HG02970 (cell line): ENCODE measurements around the gene H2BK1.
A peak's percentile ranks its signal among the peaks of the same experiment; 100 is the strongest.

Source experiments
- ATAC-seq: cut with Tn5 transposase; IDR thresholded peaks from one replicate; pipeline ENCODE4 v1.9.1; 2021; ENCODE audit warnings: mild to moderate bottlenecking, moderate library complexity, moderate number of reproducible peaks; ENCODE audit not compliant: unreplicated experiment, low FRiP score

The H2BK1 gene

GRCh38 chr7:151235091-151235787, 25.0 kb upstream of the H2BK1 start:
- ATAC-seq, result no peak

- ATAC-seq, result no peak
These were observed 23.5 kb upstream of the H2BK1 start for GRCh38 chr7:151233804-151234203.

GRCh38 chr7:151232917-151233701, 22.8 kb upstream of the H2BK1 start:
- no peak for ATAC-seq

GRCh38 chr7:151232091-151232916, 22.0 kb upstream of the H2BK1 start, which contains the start of gene CHPF2:
CHPF2 (plus strand) TSS chr7:151232483; CDS start chr7:151234012, 1,529 bp downstream.
- ATAC-seq, result peak; percentile 90

- no peak for ATAC-seq
These were observed 20.8 kb upstream of the H2BK1 start for GRCh38 chr7:151231080-151231479.

GRCh38 chr7:151229249-151229648, 19.0 kb upstream of the H2BK1 start:
- no peak for ATAC-seq

GRCh38 chr7:151228024-151228866, 18.0 kb upstream of the H2BK1 start:
- ATAC-seq, result no peak

- ATAC-seq, result peak; percentile 97
These were observed 16.8 kb upstream of the H2BK1 start, which contains the start of gene ABCF2 for GRCh38 chr7:151226875-151227782. ABCF2 (minus strand) TSS chr7:151227205; CDS start chr7:151226458, 747 bp downstream.

- ATAC-seq, result no peak
These were observed 16.2 kb upstream of the H2BK1 start for GRCh38 chr7:151226560-151226874.

GRCh38 chr7:151225948-151226510, 15.7 kb upstream of the H2BK1 start:
- ATAC-seq, result no peak

GRCh38 chr7:151223728-151224127, 13.4 kb upstream of the H2BK1 start:
- no peak for ATAC-seq

GRCh38 chr7:151218170-151218569, 7.9 kb upstream of the H2BK1 start:
- no peak for ATAC-seq

GRCh38 chr7:151215396-151215795, 5.1 kb upstream of the H2BK1 start:
- no peak for ATAC-seq

GRCh38 chr7:151213826-151214225, 3.5 kb upstream of the H2BK1 start:
- no peak for ATAC-seq

GRCh38 chr7:151212626-151213025, 2.3 kb upstream of the H2BK1 start:
- no peak for ATAC-seq

- no peak for ATAC-seq
These were observed 976 bp upstream of the H2BK1 start for GRCh38 chr7:151211155-151211772.

GRCh38 chr7:151209588-151209987, 700 bp downstream of the H2BK1 start:
- ATAC-seq, result no peak

GRCh38 chr7:151208253-151208862, 1.9 kb downstream of the H2BK1 start:
- no peak for ATAC-seq
